A673 (cell line): ENCODE measurements around the gene VTN. TPM values are rescaled to one million over a fixed set of nuclear protein-coding genes. Genes with fewer than 3 reads are reported as not detected.

Experiments
- BruUV-seq: library from RNA; stranded (reverse); fragments of 400-500 nt; replicated peaks from 2 replicates; lab custom pipeline; 2021; lab: Mats Ljungman, UMichigan
- CTCF ChIA-PET: fragments of 300-600 bp; sonication (Branson Sonifier 250); formaldehyde crosslinking; loops from one replicate; lab custom pipeline; 2022; ENCODE audit warnings: antibody characterized with exemption; lab: Charles Lee
- POLR2A ChIA-PET: fragments of 300-600 bp; sonication (Branson Sonifier 250); formaldehyde crosslinking; loops from one replicate; lab custom pipeline; 2022; ENCODE audit warnings: antibody characterized with exemption; ENCODE audit not compliant: low non-redundant PET; lab: Charles Lee
- DNase-seq: peaks from one replicate; pipeline ENCODE4 v3.0.0-alpha.2; 2015; ENCODE audit warnings: low spot score
- H3K27ac ChIP-seq: fragments of 200-600 bp; sonication (generic); 2 replicates; pipeline ENCODE4 v1.5.1; 2016; ENCODE audit warnings: mixed run types, low read depth, mild to moderate bottlenecking, mixed read lengths, antibody characterized with exemption, low read length; ENCODE audit not compliant: poor library complexity, severe bottlenecking
- H3K27me3 ChIP-seq: fragments of 200-600 bp; sonication (generic); replicated peaks from 2 replicates; pipeline ENCODE4 v1.6.1; 2017; ENCODE audit warnings: mixed run types, low read depth, mild to moderate bottlenecking, mixed read lengths, antibody characterized with exemption, low read length; ENCODE audit not compliant: insufficient read depth, poor library complexity
- H3K36me3 ChIP-seq: fragments of 200-600 bp; sonication (generic); 2 replicates; pipeline ENCODE4 v1.6.1; 2016; ENCODE audit warnings: mixed run types, mild to moderate bottlenecking, mixed read lengths, antibody characterized with exemption, low read length; ENCODE audit not compliant: insufficient read depth, poor library complexity, severe bottlenecking
- H3K4me1 ChIP-seq: fragments of 200-600 bp; sonication (generic); 2 replicates; pipeline ENCODE4 v1.6.1; 2017; ENCODE audit warnings: mixed run types, mild to moderate bottlenecking, mixed read lengths, antibody characterized with exemption, low read length; ENCODE audit not compliant: insufficient read depth, poor library complexity, severe bottlenecking
- H3K4me3 ChIP-seq: fragments of 200-600 bp; sonication (generic); 2 replicates; pipeline ENCODE4 v1.5.1; 2016; ENCODE audit warnings: low read depth, mixed run types, mild to moderate bottlenecking, mixed read lengths, low read length; ENCODE audit not compliant: poor library complexity, severe bottlenecking
- H3K9me3 ChIP-seq: fragments of 200-600 bp; sonication (generic); 2 replicates; pipeline ENCODE4 v1.6.1; 2016; ENCODE audit warnings: mixed run types, low read depth, mild to moderate bottlenecking, mixed read lengths, antibody characterized with exemption, low read length; ENCODE audit not compliant: poor library complexity, severe bottlenecking
- CTCF ChIP-seq: fragments of 300-800, 200-600 bp; sonication (generic); conservative IDR thresholded peaks from 2 replicates; pipeline ENCODE4 v1.5.1; 2017; ENCODE audit warnings: low read depth, mild to moderate bottlenecking, antibody characterized with exemption, low read length, moderate library complexity, mixed read lengths
- EZH2 ChIP-seq: fragments of 200-600 bp; sonication (generic); IDR thresholded peaks from 2 replicates; pipeline ENCODE4 v1.6.1; 2017; ENCODE audit warnings: borderline replicate concordance, low read depth, mild to moderate bottlenecking, mixed read lengths, antibody characterized with exemption, low read length; ENCODE audit not compliant: poor library complexity, severe bottlenecking
- intact Hi-C: fragments of 100-400 bp; cut with micrococcal nuclease; formaldehyde crosslinking; loops from one replicate; pipeline ENCODE4 v1.10.0; 2022; ENCODE audit not compliant: unreplicated experiment
- total RNA-seq: library from RNA; stranded (reverse); gene quantifications from 2 replicates; pipeline ENCODE4 v1.2.3, GENCODE V29; 2021

Gene VTN
- total RNA-seq, 1 experiment from 2014 or later: 0.26 TPM

DNA sequence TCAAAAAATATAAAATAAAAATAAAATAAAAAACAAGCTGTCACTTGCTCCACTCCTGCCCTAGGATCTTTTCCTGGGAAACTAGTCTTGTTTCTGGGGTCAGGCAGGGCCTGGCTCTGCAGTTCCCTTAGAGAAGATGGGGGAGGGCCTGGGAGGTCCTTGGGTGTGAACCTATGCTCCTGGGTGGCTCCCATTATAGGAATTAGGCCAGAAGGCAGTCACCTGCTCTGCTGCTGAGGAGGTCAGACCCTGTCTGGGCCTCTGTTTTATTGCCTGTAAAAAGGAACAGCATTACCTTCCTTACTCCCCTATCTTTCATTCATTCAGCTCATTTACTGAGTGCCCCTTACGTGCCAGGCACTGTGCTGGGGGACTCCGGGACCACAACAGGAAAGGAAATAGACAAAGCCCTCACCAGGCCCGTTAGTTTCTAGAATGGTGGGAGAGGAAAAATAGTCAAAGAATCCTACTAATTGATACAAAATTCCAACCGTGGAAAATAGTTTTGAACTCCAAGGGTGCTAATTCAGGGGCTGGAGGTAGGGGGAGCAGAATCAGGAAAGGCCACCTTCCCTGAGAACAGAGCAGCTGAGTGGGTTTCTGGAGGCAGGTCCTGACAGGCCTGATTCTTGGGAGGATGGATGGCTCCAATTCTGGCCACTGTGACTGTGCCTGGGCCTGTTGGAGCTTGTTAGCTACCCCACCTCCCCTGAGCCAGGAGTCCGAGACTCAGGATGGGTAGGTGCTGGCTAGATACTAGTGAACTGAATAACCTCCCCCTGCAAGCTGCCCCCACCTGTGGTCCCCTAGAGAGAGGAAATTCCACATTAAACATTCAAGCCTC lies 37.2 kb upstream of the VTN start:
- Histone ChIP-seq H3K36me3 (no peaks in the 10 kb centered on the region), H3K4me1 (peaks cover 7% of the 10 kb centered on the region), H3K27ac (no peak overlapping the region), H3K27me3 (no peaks in the 10 kb centered on the region), H3K9me3 (no peaks in the 10 kb centered on the region), H3K4me3 (no peak overlapping the region)
- CTCF ChIA-PET: no interaction called here
- peak; percentile 24 for TF ChIP-seq CTCF
- TF ChIP-seq EZH2: no peak
- DNase-seq: peak; percentile 24
- BruUV-seq: no TSS peak
- intact Hi-C loops: no loop called here
- POLR2A ChIA-PET: no interaction called here

GRCh38 chr17:28406473-28406814 lies 36.3 kb upstream of the VTN start:
- POLR2A ChIA-PET: no interaction called here
- Histone ChIP-seq H3K27ac (no peak overlapping the region), H3K4me3 (peak overlapping the region; percentile 64), H3K36me3 (no peaks in the 10 kb centered on the region), H3K4me1 (peaks cover 7% of the 10 kb centered on the region), H3K27me3 (no peaks in the 10 kb centered on the region), H3K9me3 (no peaks in the 10 kb centered on the region)
- intact Hi-C loops: no loop called here
- CTCF ChIA-PET: interaction anchor here (1.7 kb wide), 1 partner anchor 11 kb away, joined by 9 read pairs; no protein-coding TSS in a partner anchor
- DNase-seq: no peak
- BruUV-seq: no TSS peak
- no peak for TF ChIP-seq EZH2
- TF ChIP-seq CTCF: no peak

- ChIA-PET CTCF (interaction anchor here (1.7 kb wide), 1 partner anchor 11 kb away, joined by 9 read pairs; no protein-coding TSS in a partner anchor), POLR2A (no interaction called here)
- intact Hi-C loops: no loop called here
- Histone ChIP-seq H3K9me3 (no peaks in the 10 kb centered on the region), H3K27ac (peak within 1 kb of the TSS; percentile 66), H3K4me1 (peaks cover 7% of the 10 kb centered on the region), H3K36me3 (no peaks in the 10 kb centered on the region), H3K4me3 (peak within 1 kb of the TSS; percentile 64), H3K27me3 (no peaks in the 10 kb centered on the region)
- no peak for TF ChIP-seq CTCF
- TF ChIP-seq EZH2: no peak
- DNase-seq: peak; percentile 62
- BruUV-seq: no TSS peak
Measured at GRCh38 chr17:28405632-28406472, 35.7 kb upstream of the VTN start, which contains the start of gene SLC46A1. Gene SLC46A1 (minus strand): TSS chr17:28406212. CDS start chr17:28406114, 98 bp downstream.
